GM19025 (cell line): ENCODE results near the gene GPRASP1.

Source experiments
- ATAC-seq: cut with Tn5 transposase; IDR thresholded peaks from one replicate; pipeline ENCODE4 v1.9.1; 2021; ENCODE audit warnings: mild to moderate bottlenecking, low read depth, moderate library complexity; ENCODE audit not compliant: unreplicated experiment

Gene GPRASP1

DNA sequence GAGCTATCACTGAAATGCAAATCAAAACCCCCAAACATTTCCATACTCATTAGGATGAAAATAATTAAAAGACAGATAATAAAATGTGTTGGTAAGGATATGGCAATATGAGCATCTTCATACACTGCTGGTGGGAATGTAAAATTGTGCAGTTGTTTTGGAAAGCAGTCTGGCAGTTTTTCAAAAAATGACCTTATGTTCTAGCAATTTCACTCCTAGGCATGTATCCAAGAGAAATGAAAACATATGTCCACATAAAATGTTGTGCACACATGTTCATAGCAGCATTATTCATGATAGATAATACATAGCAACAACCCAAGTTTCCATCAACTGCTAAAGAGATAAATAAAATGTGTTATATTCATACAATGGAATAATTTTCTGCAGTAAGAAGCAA lies 46.2 kb downstream of the GPRASP1 start:
- no peak for ATAC-seq
